IMR-90 (cell line): Measurements from ENCODE around the gene URB2. TPM values are rescaled to one million over a fixed set of nuclear protein-coding genes. Genes with fewer than 3 reads are reported as not detected.

ENCODE experiments used
- ATAC-seq: fragments of 200-7000 bp; cut with Tn5 transposase; 2 replicates; pipeline ENCODE4 v1.9.1; 2020; ENCODE audit warnings: low read depth, mild to moderate bottlenecking, moderate library complexity
- BruUV-seq: library from RNA; stranded (reverse); fragments of 400-500 nt; replicated peaks from 2 replicates; lab custom pipeline; 2021; lab: Mats Ljungman, UMichigan
- CTCF ChIA-PET: fragments of 300-600 bp; formaldehyde crosslinking; extraction: SDS; loops from one replicate; lab custom pipeline; 2021; ENCODE audit warnings: antibody characterized with exemption; lab: Yijun Ruan, JAX
- POLR2A ChIA-PET: fragments of 300-600 bp; sonication (Branson Sonifier 250); formaldehyde crosslinking; loops from one replicate; lab custom pipeline; 2022; ENCODE audit warnings: antibody characterized with exemption; ENCODE audit not compliant: unreplicated experiment; lab: Charles Lee
- DNase-seq: peaks from one replicate; pipeline ENCODE4 v3.0.0; 2013
- H2AFZ ChIP-seq: replicated peaks from 2 replicates; pipeline ENCODE3; 2013; ENCODE audit warnings: low read length, mild to moderate bottlenecking; ENCODE audit not compliant: poor library complexity
- H2AK5ac ChIP-seq: 2 replicates; pipeline ENCODE4 v1.6.1; 2013; ENCODE audit warnings: low read depth, low read length, inconsistent platforms
- H2AK9ac ChIP-seq: replicated peaks from 2 replicates; pipeline ENCODE3; 2013; ENCODE audit warnings: mild to moderate bottlenecking, low read depth, low read length, moderate library complexity; ENCODE audit not compliant: poor library complexity
- H2BK120ac ChIP-seq: 2 replicates; pipeline ENCODE4 v1.6.1; 2013; ENCODE audit warnings: low read depth, low read length, inconsistent platforms
- H2BK15ac ChIP-seq: 3 replicates; pipeline ENCODE4 v1.6.1; 2013; ENCODE audit warnings: low read depth, low read length, inconsistent platforms
- H2BK20ac ChIP-seq: 2 replicates; pipeline ENCODE4 v1.6.1; 2013; ENCODE audit warnings: low read depth, mild to moderate bottlenecking, inconsistent platforms, low read length, moderate library complexity
- H2BK5ac ChIP-seq: 2 replicates; pipeline ENCODE4 v1.6.1; 2013; ENCODE audit warnings: mild to moderate bottlenecking, low read depth, low read length, inconsistent platforms; ENCODE audit not compliant: poor library complexity, severe bottlenecking
- H3K14ac ChIP-seq: replicated peaks from 2 replicates; pipeline ENCODE4 v1.6.1; 2013; ENCODE audit warnings: low read depth, low read length, inconsistent platforms
- H3K18ac ChIP-seq: 2 replicates; pipeline ENCODE4 v1.6.1; 2013; ENCODE audit warnings: low read depth, low read length, control low read depth
- H3K23ac ChIP-seq: 2 replicates; pipeline ENCODE4 v1.6.1; 2013; ENCODE audit warnings: low read depth, low read length, inconsistent platforms
- H3K27ac ChIP-seq: 2 replicates; pipeline ENCODE4 v1.5.1; 2013; ENCODE audit warnings: mild to moderate bottlenecking, control low read depth, low read length; ENCODE audit not compliant: insufficient read depth
- H3K27me3 ChIP-seq: 2 replicates; pipeline ENCODE4 v1.6.1; 2013; ENCODE audit warnings: low read length; ENCODE audit not compliant: control insufficient read depth, insufficient read depth
- H3K36me3 ChIP-seq: 2 replicates; pipeline ENCODE4 v1.6.1; 2013; ENCODE audit warnings: low read length, mixed read lengths; ENCODE audit not compliant: control insufficient read depth, insufficient read depth
- H3K4ac ChIP-seq: 2 replicates; pipeline ENCODE4 v1.6.1; 2013; ENCODE audit warnings: low read depth, low read length, inconsistent platforms
- H3K4me1 ChIP-seq: 2 replicates; pipeline ENCODE4 v1.6.1; 2013; ENCODE audit warnings: low read length, mixed read lengths; ENCODE audit not compliant: control insufficient read depth, insufficient read depth
- H3K4me2 ChIP-seq: 2 replicates; pipeline ENCODE4 v1.6.1; 2013; ENCODE audit warnings: low read depth, mild to moderate bottlenecking, control low read depth, low read length, moderate library complexity
- H3K4me3 ChIP-seq: 2 replicates; pipeline ENCODE4 v1.5.1; 2013; ENCODE audit warnings: low read depth, mild to moderate bottlenecking, control low read depth, low read length, moderate library complexity; ENCODE audit not compliant: insufficient read depth
- H3K56ac ChIP-seq: 2 replicates; pipeline ENCODE4 v1.6.1; 2013; ENCODE audit warnings: low read length, inconsistent platforms; ENCODE audit not compliant: insufficient read depth; ENCODE audit errors: extremely low read depth
- H3K79me1 ChIP-seq, 2 experiments: 2 replicates each; pipeline ENCODE4 v1.6.1; 2013; ENCODE audit warnings: low read length in 2 of 2, inconsistent platforms in 1 of 2, low read depth in 1 of 2
- H3K9ac ChIP-seq: 2 replicates; pipeline ENCODE4 v1.6.1; 2013; ENCODE audit warnings: low read depth, low read length, control low read depth
- H3K9me1 ChIP-seq: 2 replicates; pipeline ENCODE4 v1.6.1; 2013; ENCODE audit warnings: low read length, inconsistent platforms; ENCODE audit not compliant: insufficient read depth
- H3K9me3 ChIP-seq: 2 replicates; pipeline ENCODE4 v1.6.1; 2013; ENCODE audit warnings: low read length; ENCODE audit not compliant: control insufficient read depth, insufficient read depth
- H4K20me1 ChIP-seq: 2 replicates; pipeline ENCODE4 v1.6.1; 2013; ENCODE audit warnings: low read length, inconsistent platforms; ENCODE audit not compliant: insufficient read depth
- H4K5ac ChIP-seq: 2 replicates; pipeline ENCODE4 v1.6.1; 2013; ENCODE audit warnings: mild to moderate bottlenecking, low read depth, low read length, control low read depth
- H4K8ac ChIP-seq, 2 experiments: 2 replicates each; pipeline ENCODE4 v1.6.1; 2013; ENCODE audit warnings: low read depth in 2 of 2, low read length in 2 of 2, control low read depth in 1 of 2, inconsistent platforms in 1 of 2
- H4K91ac ChIP-seq: 2 replicates; pipeline ENCODE4 v1.6.1; 2013; ENCODE audit warnings: low read depth, low read length, inconsistent platforms; ENCODE audit not compliant: insufficient read depth
- BHLHE40 ChIP-seq: fragments of 150-350 bp; IDR thresholded peaks from 2 replicates; pipeline ENCODE4 v1.6.1; 2016; ENCODE audit warnings: mild to moderate bottlenecking, low read depth, low read length
- CEBPB ChIP-seq: IDR thresholded peaks from 2 replicates; pipeline ENCODE4 v1.6.1; 2012; ENCODE audit warnings: low read depth, low read length, improper control_type of control experiment
- CHD1 ChIP-seq: IDR thresholded peaks from 2 replicates; pipeline ENCODE4 v1.6.1; 2012; ENCODE audit warnings: low read depth, low read length, improper control_type of control experiment
- CTCF ChIP-seq: conservative IDR thresholded peaks from 2 replicates; pipeline ENCODE4 v1.5.1; 2012; ENCODE audit warnings: mild to moderate bottlenecking, low read depth, low read length, improper control_type of control experiment
- ELK1 ChIP-seq: fragments of 150-350 bp; IDR thresholded peaks from 2 replicates; pipeline ENCODE4 v1.6.1; 2016; ENCODE audit warnings: low read depth, mild to moderate bottlenecking, low read length, moderate library complexity, borderline replicate concordance
- FOS ChIP-seq: fragments of 150-350 bp; IDR thresholded peaks from 2 replicates; pipeline ENCODE4 v1.6.1; 2016; ENCODE audit warnings: low read depth, low read length
- MAFK ChIP-seq: IDR thresholded peaks from 2 replicates; pipeline ENCODE4 v1.6.1; 2012; ENCODE audit warnings: low read depth, low read length, improper control_type of control experiment
- MAZ ChIP-seq: IDR thresholded peaks from 2 replicates; pipeline ENCODE4 v1.6.1; 2012; ENCODE audit warnings: low read depth, mild to moderate bottlenecking, low read length, improper control_type of control experiment, moderate library complexity, borderline replicate concordance
- MXI1 ChIP-seq: IDR thresholded peaks from 2 replicates; pipeline ENCODE4 v1.6.1; 2012; ENCODE audit warnings: low read depth, mild to moderate bottlenecking, low read length, moderate library complexity, borderline replicate concordance
- NFE2L2 ChIP-seq: fragments of 150-350 bp; IDR thresholded peaks from 2 replicates; pipeline ENCODE4 v1.6.1; 2016; ENCODE audit warnings: low read depth, mild to moderate bottlenecking, low read length
- POLR2A ChIP-seq: IDR thresholded peaks from 2 replicates; pipeline ENCODE4 v1.6.1; 2012; ENCODE audit warnings: mild to moderate bottlenecking, low read depth, low read length
- RAD21 ChIP-seq: IDR thresholded peaks from 2 replicates; pipeline ENCODE4 v1.6.1; 2012; ENCODE audit warnings: low read length, improper control_type of control experiment
- RCOR1 ChIP-seq: IDR thresholded peaks from 2 replicates; pipeline ENCODE4 v1.6.1; 2012; ENCODE audit warnings: mild to moderate bottlenecking, low read length, improper control_type of control experiment; ENCODE audit not compliant: insufficient replicate concordance
- RFX5 ChIP-seq: IDR thresholded peaks from 2 replicates; pipeline ENCODE4 v1.8.0; 2012; ENCODE audit warnings: low read depth, mild to moderate bottlenecking, low read length, moderate library complexity
- SMC3 ChIP-seq: fragments of 150-350 bp; IDR thresholded peaks from 2 replicates; pipeline ENCODE4 v1.6.1; 2016; ENCODE audit warnings: low read depth, mild to moderate bottlenecking, antibody characterized with exemption, low read length, moderate library complexity
- USF2 ChIP-seq: fragments of 150-350 bp; IDR thresholded peaks from 2 replicates; pipeline ENCODE4 v1.6.1; 2017; ENCODE audit warnings: mild to moderate bottlenecking, antibody characterized with exemption, low read length, low read depth
- WGBS, 2 experiments: methylation state at CpG; one replicate each; pipeline versions ENCODE4 v1.1.5 to v1.1.7; 2013; ENCODE audit warnings: missing lambda C conversion rate in 2 of 2; ENCODE audit not compliant: insufficient read length in 1 of 2; ENCODE audit errors: extremely low coverage in 2 of 2; 5-methylcytosine and 5-hydroxymethylcytosine counted together
- dilution Hi-C: fragments of 300-500 bp; cut with HindIII; formaldehyde crosslinking; loops from one replicate; pipeline ENCODE4 v1.14.3; 2018; ENCODE audit warnings: low sequenced_read_pairs; ENCODE audit not compliant: unreplicated experiment
- in situ Hi-C: fragments of 300-500 bp; cut with MboI; formaldehyde crosslinking; loops from 3 replicates; pipeline ENCODE4 v1.14.3; 2019; ENCODE audit warnings: low sequenced_read_pairs, inconsistent platforms, mixed read lengths
- intact Hi-C: fragments of 100-400 bp; cut with micrococcal nuclease; formaldehyde crosslinking; loops from 2 replicates; pipeline ENCODE4 v1.10.0; 2022
- polyA plus RNA-seq, 3 experiments: library from polyadenylated mRNA; depleted of rRNA; stranded (reverse); fragments of >200 nt; gene quantifications; 2 replicates each; pipeline ENCODE4 v1.2.3, GENCODE V29; 2012; ENCODE audit warnings: low replicate concordance in 1 of 3
- total RNA-seq: library from RNA; depleted of rRNA; stranded (reverse); fragments of >200 nt; gene quantifications from 2 replicates; pipeline ENCODE4 v1.2.3, GENCODE V29; 2012

The URB2 gene
- total and polyA plus RNA-seq, 2 of the 4 experiments (the other 2 are of a cell fraction) = 5.9 to 15.4 TPM

- H3K9me1 ChIP-seq = no peaks in the 10 kb centered on the region
- H3K79me1 ChIP-seq = no peaks in the 10 kb centered on the region
- no peak overlapping the region for H3K27ac ChIP-seq
- no peak overlapping the region for H2BK15ac ChIP-seq
- H3K14ac ChIP-seq = no peak overlapping the region
- in situ Hi-C loops (no loop called here), intact Hi-C loops (no loop called here), dilution Hi-C loops (no loop called here)
- no peak overlapping the region for H2BK20ac ChIP-seq
- H3K23ac ChIP-seq = no peak overlapping the region
- H3K18ac ChIP-seq = no peak overlapping the region
- ATAC-seq = no peak
- H3K9ac ChIP-seq = no peak overlapping the region
- no peak overlapping the region for H3K4me2 ChIP-seq
- no peak overlapping the region for H2AK9ac ChIP-seq
- H3K9me3 ChIP-seq = no peaks in the 10 kb centered on the region
- H2BK5ac ChIP-seq = no peak overlapping the region
- no peaks in the 10 kb centered on the region for H3K4me1 ChIP-seq
- H2AFZ ChIP-seq = no peak overlapping the region
- H3K4ac ChIP-seq = no peak overlapping the region
- H3K36me3 ChIP-seq = no peaks in the 10 kb centered on the region
- no peak overlapping the region for H4K91ac ChIP-seq
- H4K8ac ChIP-seq = no peak overlapping the region
- peaks cover 2% of the 10 kb centered on the region; the same call in 1 of the 2 replicates for H3K27me3 ChIP-seq
- H4K20me1 ChIP-seq = no peaks in the 10 kb centered on the region
- no TSS peak for BruUV-seq
- H2AK5ac ChIP-seq = no peak overlapping the region
- H3K56ac ChIP-seq = no peak overlapping the region
- TF ChIP-seq NFE2L2 (no peak), FOS (no peak), MAFK (no peak), USF2 (no peak), CTCF (no peak), RAD21 (no peak), RFX5 (no peak), MAZ (no peak), RCOR1 (no peak), MXI1 (no peak), SMC3 (no peak), BHLHE40 (no peak), POLR2A (no peak), CHD1 (no peak), CEBPB (no peak), ELK1 (no peak)
- no peak for DNase-seq
- no peak overlapping the region for H3K4me3 ChIP-seq
- H4K5ac ChIP-seq = no peak overlapping the region
- ChIA-PET POLR2A (no interaction called here), CTCF (interaction anchor here (1.0 kb wide), 1 partner anchor 10 kb away, joined by 3 read pairs; no protein-coding TSS in a partner anchor)
- no peak overlapping the region for H2BK120ac ChIP-seq
- 54% methylated on average over 2 of the region's 6 CpGs; no CpG with 5 or more reads in 1 of the 2 experiments for WGBS, 2 experiments
Measured at GRCh38 chr1:229709500-229710013, 83.5 kb downstream of the URB2 start.
